Testis (tissue), 3 donors: ENCODE measurements around the gene ZIC5. TPM values are rescaled to one million over a fixed set of nuclear protein-coding genes. Genes with fewer than 3 reads are reported as not detected.

Experiments
- DNase-seq: peaks from one replicate; pipeline ENCODE4 v3.0.0-alpha.2; 2019
- H3K27ac ChIP-seq, 2 donors: fragments of 200-600 bp; sonication (generic); one replicate each; pipeline ENCODE4 v1.5.1; 2019
- H3K27me3 ChIP-seq: fragments of 200-600 bp; sonication (generic); one replicate; pipeline ENCODE4 v1.5.1; 2019
- H3K36me3 ChIP-seq: fragments of 200-600 bp; sonication (generic); one replicate; pipeline ENCODE4 v1.5.1; 2017; ENCODE audit warnings: low read depth; ENCODE audit errors: missing control alignments
- H3K4me1 ChIP-seq: fragments of 200-600 bp; sonication (generic); one replicate; pipeline ENCODE4 v1.5.1; 2019
- H3K4me3 ChIP-seq, 2 donors: fragments of 200-600 bp; sonication (generic); one replicate each; pipeline ENCODE4 v1.5.1; 2017 to 2019
- H3K9me3 ChIP-seq: fragments of 200-600 bp; sonication (generic); one replicate; pipeline ENCODE4 v1.5.1; 2017
- POLR2A ChIP-seq: fragments of 450-650 bp; IDR thresholded peaks from one replicate; pipeline ENCODE4 v1.6.1; 2017; ENCODE audit warnings: antibody characterized with exemption, mild to moderate bottlenecking, moderate library complexity
- WGBS, 2 donors: methylation state at CpG; one replicate each; pipeline ENCODE4 v1.1.5; 2018; 5-methylcytosine and 5-hydroxymethylcytosine counted together
- intact Hi-C: fragments of 100-400 bp; cut with DNase I; formaldehyde crosslinking; loops from one replicate; pipeline ENCODE4 v1.15.1; 2023; ENCODE audit warnings: low total_unique reads
- polyA plus RNA-seq: library from polyadenylated mRNA; stranded (reverse); fragments of 350-450 nt; fragmentation: Illumina TruSeq; extraction: RNeasy Lipid Tissue Mini Kit (QIAGEN cat#74804); gene quantifications from one replicate; pipeline ENCODE4 v1.2.3, GENCODE V29; 2014; ENCODE audit warnings: low read depth, low replicate concordance; ENCODE audit not compliant: insufficient read depth
- total RNA-seq, 2 donors: library from RNA; depleted of rRNA; stranded (reverse); fragments of >200 nt; gene quantifications; one replicate each; pipeline ENCODE4 v1.2.3, GENCODE V29; 2016
- TF ChIP-seq, protein P1 (sequence below), 3 experiments: fragments of 450-650 bp in 2 of 3; fragments of 200-600 bp in 1 of 3; sonication (generic) in 1 of 3; IDR thresholded peaks; one replicate each; pipeline ENCODE4 v1.5.1; 2016 to 2019; ENCODE audit warnings: antibody characterized with exemption in 3 of 3, mild to moderate bottlenecking in 2 of 3, moderate library complexity in 1 of 3

ZIC5 gene
- total and polyA plus RNA-seq, 3 donors from 2014 or later, result 2.0 to 6.9 (median 3.0) TPM

DNA sequence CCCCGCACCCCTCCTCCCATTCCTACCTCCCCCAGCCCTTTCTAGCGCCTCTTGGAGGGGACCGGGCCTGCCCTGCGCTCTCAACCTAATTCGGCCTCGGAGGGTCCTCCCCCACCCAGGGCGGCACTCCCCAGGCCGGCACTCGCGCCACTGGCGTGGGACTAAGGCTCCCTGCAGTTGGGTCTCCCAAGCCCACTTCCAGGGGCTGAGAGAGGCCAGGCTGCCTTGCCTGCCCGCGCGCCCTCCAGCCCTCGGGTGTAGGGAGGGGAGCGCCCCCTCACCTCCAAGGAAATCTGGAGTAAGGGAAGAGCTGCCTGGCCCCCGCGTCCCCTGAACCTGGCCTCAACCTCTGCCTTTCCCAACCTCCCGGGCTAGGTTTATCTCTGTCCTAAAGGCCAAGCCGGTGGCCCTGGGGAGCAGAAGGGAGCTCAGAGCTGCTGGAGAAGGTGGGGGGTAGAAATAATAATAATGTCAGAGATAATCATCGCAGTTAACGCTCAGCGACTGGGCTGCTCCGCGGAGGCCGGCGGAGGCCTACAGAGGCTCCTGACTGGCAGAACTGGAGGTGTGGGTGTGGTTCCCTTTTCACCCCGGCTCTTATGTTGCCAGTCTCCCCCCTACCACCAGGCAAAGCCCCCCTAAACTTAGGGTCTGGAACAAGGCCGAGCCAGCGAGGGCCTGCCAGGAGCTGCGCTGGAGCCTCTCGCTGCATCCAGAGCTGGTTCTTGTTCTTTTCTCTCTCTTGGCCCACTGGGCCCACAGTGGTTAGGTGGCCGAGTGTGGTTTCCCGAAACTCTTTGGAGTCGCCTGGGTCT is 19.7 kb upstream of the ZIC5 start:
- intact Hi-C loops, result no loop called here
- Histone ChIP-seq H3K4me1 (no peaks in the 10 kb centered on the region), H3K27me3 (peaks cover 9% of the 10 kb centered on the region), H3K4me3 (no peak overlapping the region), H3K9me3 (no peaks in the 10 kb centered on the region), H3K27ac (no peak overlapping the region), H3K36me3 (no peaks in the 10 kb centered on the region)
- no peak for TF ChIP-seq POLR2A
- TF ChIP-seq, protein P1, sequence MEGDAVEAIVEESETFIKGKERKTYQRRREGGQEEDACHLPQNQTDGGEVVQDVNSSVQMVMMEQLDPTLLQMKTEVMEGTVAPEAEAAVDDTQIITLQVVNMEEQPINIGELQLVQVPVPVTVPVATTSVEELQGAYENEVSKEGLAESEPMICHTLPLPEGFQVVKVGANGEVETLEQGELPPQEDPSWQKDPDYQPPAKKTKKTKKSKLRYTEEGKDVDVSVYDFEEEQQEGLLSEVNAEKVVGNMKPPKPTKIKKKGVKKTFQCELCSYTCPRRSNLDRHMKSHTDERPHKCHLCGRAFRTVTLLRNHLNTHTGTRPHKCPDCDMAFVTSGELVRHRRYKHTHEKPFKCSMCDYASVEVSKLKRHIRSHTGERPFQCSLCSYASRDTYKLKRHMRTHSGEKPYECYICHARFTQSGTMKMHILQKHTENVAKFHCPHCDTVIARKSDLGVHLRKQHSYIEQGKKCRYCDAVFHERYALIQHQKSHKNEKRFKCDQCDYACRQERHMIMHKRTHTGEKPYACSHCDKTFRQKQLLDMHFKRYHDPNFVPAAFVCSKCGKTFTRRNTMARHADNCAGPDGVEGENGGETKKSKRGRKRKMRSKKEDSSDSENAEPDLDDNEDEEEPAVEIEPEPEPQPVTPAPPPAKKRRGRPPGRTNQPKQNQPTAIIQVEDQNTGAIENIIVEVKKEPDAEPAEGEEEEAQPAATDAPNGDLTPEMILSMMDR (IDR thresholded peaks at IDR 0.05), result no peak
- DNase-seq, result no peak
- 6 to 11% methylated on average over 26 to 34 of the region's 35 CpGs for WGBS, 2 donors

DNA sequence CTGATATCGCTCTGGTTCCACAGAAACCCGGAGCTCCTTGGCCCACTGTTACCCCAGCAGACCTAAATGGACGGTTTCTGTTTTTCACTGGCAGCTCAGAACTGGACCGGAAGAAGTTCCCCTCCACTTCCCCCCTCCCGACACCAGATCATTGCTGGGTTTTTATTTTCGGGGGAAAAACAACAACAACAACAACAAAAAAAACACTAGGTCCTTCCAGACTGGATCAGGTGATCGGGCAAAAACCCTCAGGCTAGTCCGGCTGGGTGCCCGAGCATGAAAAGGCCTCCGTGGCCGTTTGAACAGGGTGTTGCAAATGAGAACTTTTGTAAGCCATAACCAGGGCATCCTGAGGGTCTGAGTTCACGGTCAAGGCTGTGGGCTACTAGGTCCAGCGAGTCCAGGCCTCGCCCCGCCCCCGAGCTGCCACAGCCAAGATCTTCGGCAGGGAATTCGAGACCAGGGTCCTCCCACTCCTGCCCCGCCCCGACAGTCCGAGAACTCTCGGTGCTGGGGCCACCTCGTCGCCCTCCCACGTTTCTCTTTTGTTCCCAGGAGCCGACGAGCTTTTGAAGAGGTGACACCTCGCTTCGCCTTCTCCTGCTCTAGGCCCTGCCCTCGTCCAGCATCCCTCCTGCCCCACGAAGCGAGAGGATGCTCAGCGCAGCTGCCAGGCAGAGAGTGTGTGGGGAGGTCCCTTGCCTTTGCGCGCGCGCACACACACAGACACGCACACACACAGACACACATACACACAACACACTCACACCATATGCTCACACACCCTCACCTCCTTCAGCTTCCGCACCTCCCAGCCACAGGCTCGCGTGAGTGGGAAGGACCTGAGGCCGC is 18.8 kb upstream of the ZIC5 start:
- Histone ChIP-seq H3K4me3 (no peak overlapping the region), H3K9me3 (no peaks in the 10 kb centered on the region), H3K27me3 (peaks cover 4% of the 10 kb centered on the region), H3K4me1 (no peaks in the 10 kb centered on the region), H3K27ac (no peak overlapping the region), H3K36me3 (no peaks in the 10 kb centered on the region)
- intact Hi-C loops, result no loop called here
- 9 to 10% methylated on average over 38 to 39 of the region's 42 CpGs for WGBS, 2 donors
- TF ChIP-seq, protein P1 (IDR thresholded peaks at IDR 0.05), result no peak
- TF ChIP-seq POLR2A, result no peak
- DNase-seq, result no peak

DNA sequence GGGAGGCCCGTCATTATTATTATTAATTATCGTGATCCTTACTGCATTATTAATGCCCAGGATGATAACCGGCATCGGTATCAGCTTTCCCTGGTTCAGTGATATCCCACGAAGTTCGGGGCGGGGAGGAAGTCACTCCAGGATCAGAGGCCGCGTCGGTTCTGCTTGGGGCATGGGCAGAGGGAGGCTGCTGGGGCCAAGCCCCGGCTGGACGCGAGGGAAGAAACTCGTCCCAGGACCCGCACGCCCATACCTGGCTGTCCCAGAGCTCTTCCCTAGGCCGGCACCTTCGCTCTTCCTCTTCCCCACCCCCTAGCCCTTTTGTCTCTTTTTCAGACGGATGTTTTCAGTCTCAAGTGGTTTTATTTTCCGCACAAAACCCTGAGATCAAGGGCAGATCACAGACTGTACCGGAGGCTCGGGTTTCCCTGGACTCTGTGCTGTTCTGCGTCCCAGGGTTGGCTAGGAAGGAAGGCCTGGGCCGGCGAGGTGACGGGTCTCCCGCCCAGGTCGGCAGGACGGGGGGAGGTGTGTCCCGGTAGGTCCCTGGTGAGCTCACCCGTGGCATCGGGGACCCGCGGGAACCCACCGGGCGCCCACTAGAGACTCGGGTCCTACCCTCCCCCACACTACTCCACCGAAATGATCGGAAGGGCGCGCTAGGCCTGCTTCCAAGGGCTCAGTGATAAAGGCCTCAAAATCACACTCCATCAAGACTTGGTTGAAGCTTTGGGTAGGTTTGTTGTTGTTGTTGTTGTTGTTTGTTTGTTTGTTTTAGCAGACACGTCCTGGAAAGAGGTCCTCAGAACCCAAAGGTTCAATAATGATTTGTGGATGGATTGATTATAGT is 17.9 kb upstream of the ZIC5 start:
- no peak for TF ChIP-seq POLR2A
- no peak for DNase-seq
- 7% methylated on average over 28 to 42 of the region's 42 CpGs for WGBS, 2 donors
- H3K4me3 ChIP-seq, result no peak overlapping the region
- intact Hi-C loops, result no loop called here
- no peaks in the 10 kb centered on the region for H3K36me3 ChIP-seq
- H3K9me3 ChIP-seq, result no peaks in the 10 kb centered on the region
- H3K4me1 ChIP-seq, result no peaks in the 10 kb centered on the region
- no peak overlapping the region for H3K27ac ChIP-seq
- H3K27me3 ChIP-seq, result peaks cover 4% of the 10 kb centered on the region

DNA sequence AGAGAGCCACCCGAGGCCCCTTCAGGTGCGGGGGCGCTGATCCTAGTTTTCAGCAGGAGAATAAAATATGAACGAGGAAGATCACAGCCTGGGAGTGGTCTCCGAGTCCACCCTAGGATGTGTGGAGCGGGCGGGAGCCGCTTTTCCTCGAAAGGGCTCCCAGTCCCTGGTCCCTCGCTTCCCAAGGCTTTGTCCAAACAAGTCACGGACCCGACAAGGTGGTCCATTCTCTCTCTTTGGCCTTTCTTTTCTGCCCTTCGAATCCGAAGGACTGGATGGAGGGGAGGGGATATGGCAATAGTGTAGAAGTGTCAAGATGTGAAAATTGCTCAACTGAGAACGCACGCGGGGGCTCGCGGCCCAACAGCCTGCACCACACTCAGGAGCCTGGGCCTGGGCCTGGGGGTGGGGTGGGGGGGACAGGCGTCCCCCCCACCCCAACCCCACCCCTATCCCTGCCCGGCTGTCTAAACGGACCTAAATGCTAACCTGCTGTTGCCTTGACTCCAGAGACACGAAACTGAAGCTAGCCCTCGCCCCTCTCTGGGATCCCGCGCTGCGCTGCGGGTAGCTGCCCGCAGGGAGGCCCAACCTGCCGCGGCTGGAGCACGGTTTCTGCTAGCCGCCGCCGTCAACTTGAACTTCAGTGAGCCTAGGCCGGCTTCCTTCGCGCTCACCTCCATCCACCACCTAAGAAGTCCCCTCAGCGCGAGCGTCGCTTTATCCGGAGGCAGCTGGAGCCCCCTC is 17.1 kb upstream of the ZIC5 start:
- no peak overlapping the region for H3K27ac ChIP-seq

More for the DNA sequence above, 17.1 kb upstream of the ZIC5 start:
- Histone ChIP-seq H3K4me3 (no peak overlapping the region), H3K4me1 (no peaks in the 10 kb centered on the region), H3K27me3 (peaks cover 4% of the 10 kb centered on the region), H3K36me3 (no peaks in the 10 kb centered on the region), H3K9me3 (no peaks in the 10 kb centered on the region)
- TF ChIP-seq, protein P1 (IDR thresholded peaks at IDR 0.05), result no peak
- no peak for TF ChIP-seq POLR2A
- intact Hi-C loops, result no loop called here
- DNase-seq, result no peak
- 5 to 9% methylated on average over 14 to 36 of the region's 43 CpGs for WGBS, 2 donors
